Parathyroid adenoma (tissue), 2 donors: ENCODE measurements around the gene DFFA.

Experiments used
- H2AFZ ChIP-seq: fragments of 300-600 bp; sonication (generic); one replicate; pipeline ENCODE4 v1.7.0; 2017; ENCODE audit warnings: antibody characterized with exemption, mild to moderate bottlenecking
- H3K27ac ChIP-seq: fragments of 300-600 bp; sonication (generic); one replicate; pipeline ENCODE4 v1.7.0; 2017
- H3K27me3 ChIP-seq: fragments of 300-600 bp; sonication (generic); one replicate; pipeline ENCODE4 v1.7.0; 2017; ENCODE audit warnings: low read length; ENCODE audit not compliant: control insufficient read depth, insufficient read depth
- H3K36me3 ChIP-seq: fragments of 300-600 bp; sonication (generic); one replicate; pipeline ENCODE4 v1.7.0; 2017; ENCODE audit warnings: low read length; ENCODE audit not compliant: control insufficient read depth, insufficient read depth
- H3K4me1 ChIP-seq: fragments of 300-600 bp; sonication (generic); one replicate; pipeline ENCODE4 v1.7.0; 2017; ENCODE audit warnings: control low read depth
- H3K4me2 ChIP-seq: fragments of 300-600 bp; sonication (generic); one replicate; pipeline ENCODE4 v1.7.0; 2017; ENCODE audit warnings: low read length
- H3K4me3 ChIP-seq: fragments of 300-600 bp; sonication (generic); one replicate; pipeline ENCODE4 v1.7.0; 2017; ENCODE audit warnings: low read depth, low read length
- H3K79me2 ChIP-seq: fragments of 300-600 bp; sonication (generic); one replicate; pipeline ENCODE4 v1.7.0; 2017; ENCODE audit warnings: control low read depth
- H3K9ac ChIP-seq: fragments of 300-600 bp; sonication (generic); one replicate; pipeline ENCODE4 v1.7.0; 2017; ENCODE audit warnings: mild to moderate bottlenecking
- H3K9me3 ChIP-seq: fragments of 300-600 bp; sonication (generic); one replicate; pipeline ENCODE4 v1.7.0; 2017; ENCODE audit warnings: low read length; ENCODE audit not compliant: control insufficient read depth
- CTCF ChIP-seq: fragments of 300-600 bp; sonication (generic); IDR thresholded peaks from one replicate; pipeline ENCODE4 v1.7.0; 2017; ENCODE audit warnings: antibody characterized with exemption, mild to moderate bottlenecking
- donor health status: primary hyperparathyroidism.

Gene DFFA

GRCh38 chr1:10497109-10497508 is 24.8 kb upstream of the DFFA start:
- Histone ChIP-seq H3K27ac (no peak overlapping the region), H3K9me3 (no peaks in the 10 kb centered on the region), H3K4me1 (peaks cover 5% of the 10 kb centered on the region), H3K79me2 (peaks cover 12% of the 10 kb centered on the region), H3K4me3 (no peak overlapping the region), H3K4me2 (no peak overlapping the region), H2AFZ (no peak overlapping the region), H3K36me3 (no peaks in the 10 kb centered on the region), H3K9ac (no peak overlapping the region), H3K27me3 (no peaks in the 10 kb centered on the region)
- no peak for TF ChIP-seq CTCF

- Histone ChIP-seq H3K27ac (no peak overlapping the region), H3K36me3 (no peaks in the 10 kb centered on the region)
Observed at GRCh38 chr1:10495952-10496351, 23.6 kb upstream of the DFFA start.

DNA sequence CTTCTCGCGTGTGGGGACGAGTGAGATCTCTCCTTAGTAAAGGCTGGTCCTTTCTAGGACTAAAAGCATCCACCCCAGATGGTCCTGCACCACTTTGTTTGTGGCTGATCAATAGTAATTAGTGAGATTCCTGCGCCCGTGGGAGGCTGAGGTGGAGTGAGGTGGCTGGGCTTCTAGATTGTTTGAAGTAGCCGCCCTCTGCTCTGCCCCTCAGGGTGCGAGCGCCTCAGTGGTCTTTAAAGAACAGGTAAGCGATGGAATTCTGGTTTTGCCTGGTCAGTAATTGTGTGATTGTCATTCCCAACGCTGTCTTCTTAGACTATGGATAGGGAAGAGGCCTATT is 23.1 kb upstream of the DFFA start:
- Histone ChIP-seq H3K79me2 (peaks cover 8% of the 10 kb centered on the region), H3K9ac (no peak overlapping the region), H2AFZ (no peak overlapping the region), H3K4me1 (peaks cover 5% of the 10 kb centered on the region), H3K27ac (no peak overlapping the region), H3K36me3 (no peaks in the 10 kb centered on the region), H3K4me2 (no peak overlapping the region), H3K4me3 (no peak overlapping the region), H3K9me3 (no peaks in the 10 kb centered on the region), H3K27me3 (no peaks in the 10 kb centered on the region)
- TF ChIP-seq CTCF = no peak

More at GRCh38 chr1:10495952-10496351, 23.6 kb upstream of the DFFA start:
- Histone ChIP-seq H3K9ac (no peak overlapping the region), H3K4me1 (peaks cover 5% of the 10 kb centered on the region), H3K4me2 (no peak overlapping the region), H3K4me3 (no peak overlapping the region), H2AFZ (no peak overlapping the region), H3K9me3 (no peaks in the 10 kb centered on the region), H3K79me2 (peaks cover 8% of the 10 kb centered on the region), H3K27me3 (no peaks in the 10 kb centered on the region)
- no peak for TF ChIP-seq CTCF

- peak overlapping the region; percentile 43 for H3K4me2 ChIP-seq
- no peak overlapping the region for H3K9ac ChIP-seq
- no peak overlapping the region for H3K27ac ChIP-seq
- H3K79me2 ChIP-seq = peaks cover 10% of the 10 kb centered on the region
- H3K36me3 ChIP-seq = no peaks in the 10 kb centered on the region
- H3K4me3 ChIP-seq = peak overlapping the region; percentile 18
- H3K27me3 ChIP-seq = no peaks in the 10 kb centered on the region
- no peaks in the 10 kb centered on the region for H3K9me3 ChIP-seq
- peaks cover 5% of the 10 kb centered on the region for H3K4me1 ChIP-seq
- peak; percentile 72 for TF ChIP-seq CTCF
- H2AFZ ChIP-seq = no peak overlapping the region
Observed at GRCh38 chr1:10494754-10495474, 22.6 kb upstream of the DFFA start.

DNA sequence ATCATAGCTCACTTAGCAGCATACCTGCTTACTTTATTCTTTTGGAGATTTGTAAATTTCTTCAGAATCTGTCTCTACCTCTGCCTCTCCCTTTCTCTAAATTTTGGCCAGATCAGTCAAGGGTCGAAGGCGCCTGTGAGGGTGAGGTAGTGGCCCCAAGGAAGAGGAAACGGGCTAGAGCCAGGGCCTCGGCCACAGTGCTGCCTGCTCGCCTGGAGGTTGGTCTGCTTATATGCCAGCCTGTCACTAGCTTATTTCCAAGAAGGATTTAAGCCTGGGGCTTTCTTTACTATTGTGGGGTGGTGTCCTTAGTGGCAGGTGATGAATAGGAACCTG is 22.1 kb upstream of the DFFA start:
- TF ChIP-seq CTCF = no peak
- Histone ChIP-seq H3K9ac (no peak overlapping the region), H3K4me2 (no peak overlapping the region), H3K79me2 (peaks cover 13% of the 10 kb centered on the region), H3K4me1 (peaks cover 5% of the 10 kb centered on the region), H3K27ac (no peak overlapping the region), H2AFZ (no peak overlapping the region), H3K36me3 (no peaks in the 10 kb centered on the region), H3K9me3 (no peaks in the 10 kb centered on the region), H3K27me3 (no peaks in the 10 kb centered on the region), H3K4me3 (no peak overlapping the region)
